Epidermal melanocyte (primary cell): Measurements from ENCODE around the gene GPR17.
A peak's percentile ranks its signal among the peaks of the same experiment; 100 is the strongest.

Experiments used
- DNase-seq: peaks from one replicate; pipeline ENCODE4 v3.0.0; 2011; ENCODE audit warnings: low spot score; ENCODE audit not compliant: insufficient read length

The GPR17 gene

GRCh38 chr2:127629637-127630036, 16.3 kb upstream of the GPR17 start:
- no peak for DNase-seq

GRCh38 chr2:127630096-127630863, 15.7 kb upstream of the GPR17 start:
- DNase-seq: no peak

GRCh38 chr2:127630864-127631540, 15.0 kb upstream of the GPR17 start:
- no peak for DNase-seq

- no peak for DNase-seq
Observed at GRCh38 chr2:127631541-127631996, 14.4 kb upstream of the GPR17 start.

- DNase-seq: no peak
Observed at GRCh38 chr2:127631997-127632581, 13.9 kb upstream of the GPR17 start.

- DNase-seq: no peak
Observed at GRCh38 chr2:127632592-127633489, 13.1 kb upstream of the GPR17 start.

GRCh38 chr2:127633556-127634065, 12.3 kb upstream of the GPR17 start:
- no peak for DNase-seq

- no peak for DNase-seq
Observed at GRCh38 chr2:127634066-127634617, 11.8 kb upstream of the GPR17 start.

GRCh38 chr2:127634626-127635379, 11.2 kb upstream of the GPR17 start:
- no peak for DNase-seq

GRCh38 chr2:127635380-127636237, 10.3 kb upstream of the GPR17 start:
- no peak for DNase-seq

GRCh38 chr2:127636248-127637235, 9.4 kb upstream of the GPR17 start:
- no peak for DNase-seq

- no peak for DNase-seq
Observed at GRCh38 chr2:127637236-127637630, 8.7 kb upstream of the GPR17 start.

- peak; percentile 71 for DNase-seq
Observed at GRCh38 chr2:127637725-127638252, 8.2 kb upstream of the GPR17 start.

GRCh38 chr2:127638361-127639110, 7.4 kb upstream of the GPR17 start:
- DNase-seq: no peak

GRCh38 chr2:127639111-127639474, 6.9 kb upstream of the GPR17 start:
- no peak for DNase-seq

- DNase-seq: no peak
Observed at GRCh38 chr2:127640082-127641072, 5.6 kb upstream of the GPR17 start.
